CD4-positive, alpha-beta T cell treated with Interleukin-17A for 4 hours (primary cell): ENCODE measurements around the gene LIN7B.
"Not testable (repeated sequence)": the region's sequence is repeated elsewhere in the genome, so short reads cannot be mapped to it uniquely, and the experiment has no call there.

Experiments used
- DNase-seq: peaks from one replicate; pipeline ENCODE4 v3.0.0-alpha.2; 2020; ENCODE audit warnings: mixed read lengths

The LIN7B gene

DNA sequence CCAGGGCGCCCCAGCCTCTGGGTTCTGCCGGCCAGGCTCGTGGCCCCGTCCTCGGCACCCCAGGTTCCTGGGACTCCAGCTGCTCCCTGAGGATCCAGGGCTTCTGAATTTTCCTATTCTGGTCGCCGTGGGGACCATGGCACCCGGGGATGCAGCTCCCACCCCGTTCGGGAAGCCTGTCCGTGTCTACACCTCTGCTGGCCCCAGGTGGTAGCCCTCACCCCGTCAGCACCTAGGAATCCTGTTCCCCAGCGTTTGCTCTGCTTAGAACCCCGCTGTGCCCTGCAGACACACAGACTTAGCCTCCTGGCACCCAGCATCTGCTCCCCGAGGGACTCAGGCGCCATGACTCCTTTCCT, 6.1 kb downstream of the LIN7B start:
- DNase-seq = no peak

- DNase-seq = no peak
Observed at GRCh38 chr19:49120868-49121267, 6.7 kb downstream of the LIN7B start.

DNA sequence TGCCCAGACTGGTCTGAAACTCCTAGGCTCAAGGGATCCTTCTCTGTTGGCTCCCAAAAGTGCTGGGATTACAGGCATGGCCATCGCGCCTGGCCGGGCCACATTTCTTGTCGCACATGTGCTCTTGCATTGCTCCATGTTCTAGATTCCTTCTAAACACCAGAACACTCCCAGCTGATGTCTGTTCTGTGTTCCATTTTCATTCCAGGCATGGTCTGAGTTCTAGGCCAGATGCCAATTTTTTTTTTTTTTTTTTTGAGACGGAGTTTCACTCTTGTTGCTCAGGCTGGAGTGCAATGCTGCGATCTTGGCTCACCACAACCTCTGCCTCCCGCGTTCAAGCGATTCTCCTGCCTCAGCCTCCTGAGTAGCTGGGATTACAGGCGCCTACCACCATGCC, 7.7 kb downstream of the LIN7B start:
- DNase-seq = not testable (repeated sequence)

GRCh38 chr19:49123285-49123684, 9.1 kb downstream of the LIN7B start:
- DNase-seq = not testable (repeated sequence)

DNA sequence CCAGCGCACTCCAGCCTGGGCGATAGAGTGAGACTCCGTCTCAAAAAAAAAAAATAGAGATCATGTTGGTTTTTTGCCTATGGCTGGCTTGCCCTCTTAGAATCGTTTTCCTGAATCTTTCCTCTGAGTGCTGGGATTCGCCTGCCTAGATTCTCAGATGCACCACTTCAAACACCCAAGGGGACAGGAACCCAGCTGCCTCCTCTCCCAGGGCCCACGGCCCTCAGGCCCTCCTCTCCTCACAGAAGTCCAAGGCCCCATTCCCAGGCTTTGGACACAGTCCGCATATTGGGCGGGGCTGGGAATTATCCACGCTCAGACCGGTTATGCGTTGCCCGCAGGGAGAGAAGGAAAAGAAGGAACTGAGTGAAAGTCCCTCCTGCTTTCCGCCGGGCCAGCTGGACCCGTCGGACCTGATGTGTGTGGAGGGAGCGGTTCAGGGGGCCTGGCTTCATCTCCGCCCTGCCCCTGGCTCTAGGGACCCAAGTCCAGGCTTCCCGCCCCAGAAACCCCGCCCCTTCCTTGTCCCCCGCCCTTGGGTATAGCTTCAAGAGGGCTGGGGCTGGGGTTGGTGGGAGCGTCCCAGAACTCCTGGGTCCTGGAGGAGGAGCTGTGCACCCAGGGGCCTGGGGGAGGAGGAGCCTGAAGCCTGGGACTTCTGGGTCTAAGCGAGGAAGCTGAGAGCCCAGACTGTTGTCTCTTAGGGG, 11.0 kb downstream of the LIN7B start:
- no peak for DNase-seq

GRCh38 chr19:49126575-49126974, 12.4 kb downstream of the LIN7B start:
- DNase-seq = no peak

DNA sequence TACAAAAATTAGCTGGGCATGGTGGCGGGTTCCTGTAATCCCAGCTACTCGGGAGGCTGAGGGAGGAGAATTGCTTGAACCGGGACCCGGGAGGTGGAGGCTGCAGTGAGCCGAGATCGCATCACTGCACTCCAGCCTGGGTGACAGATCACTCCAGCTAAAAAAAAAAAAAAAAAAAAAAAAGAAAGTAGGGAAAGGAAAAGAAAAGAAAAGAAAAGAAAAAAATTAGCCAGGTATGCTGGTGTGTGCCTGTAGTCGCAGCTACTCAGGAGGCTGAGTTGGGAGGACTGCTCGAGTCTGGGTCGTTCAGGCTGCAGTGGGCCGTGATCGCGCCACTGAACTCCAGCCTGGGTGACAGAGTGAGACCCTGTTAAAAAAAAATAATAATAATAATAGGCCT, 13.1 kb downstream of the LIN7B start:
- DNase-seq = not testable (repeated sequence)

DNA sequence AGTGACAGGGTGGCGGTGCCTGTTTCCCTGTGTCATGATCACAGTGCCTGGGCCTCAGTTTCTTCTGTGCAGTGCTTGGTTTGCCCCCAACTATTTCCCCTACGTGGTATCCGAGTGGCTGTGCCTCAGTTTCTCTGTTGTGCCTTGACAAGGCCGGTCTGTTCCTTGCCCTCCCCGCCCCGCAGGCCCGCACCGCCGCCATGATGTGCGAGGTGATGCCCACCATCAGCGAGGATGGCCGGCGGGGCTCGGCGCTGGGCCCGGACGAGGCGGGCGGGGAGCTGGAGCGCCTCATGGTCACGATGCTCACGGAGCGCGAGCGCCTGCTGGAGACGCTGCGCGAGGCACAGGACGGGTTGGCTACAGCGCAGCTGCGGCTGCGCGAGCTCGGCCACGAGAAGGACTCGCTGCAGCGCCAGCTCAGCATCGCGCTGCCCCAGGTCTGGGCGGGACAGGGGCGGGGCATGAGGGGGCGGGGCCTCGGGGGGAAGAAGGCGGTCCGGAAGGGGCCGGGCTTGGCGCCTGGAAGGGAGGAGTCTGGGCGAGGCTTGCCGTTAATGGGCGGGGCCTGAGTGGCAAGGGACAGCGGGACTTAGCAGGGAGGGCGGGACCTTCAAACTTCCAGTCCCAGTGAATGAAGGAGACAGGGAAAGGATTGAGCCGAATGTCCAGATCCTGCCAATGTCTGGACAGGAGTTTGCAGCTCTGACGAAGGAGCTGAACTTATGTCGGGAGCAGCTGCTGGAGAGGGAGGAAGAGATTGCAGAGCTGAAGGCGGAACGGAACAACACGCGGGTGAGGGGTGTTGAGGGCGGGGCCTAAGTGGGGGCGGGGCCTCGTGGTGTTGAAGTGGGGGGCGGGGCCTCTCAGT, 13.7 kb downstream of the LIN7B start:
- DNase-seq = peak; percentile 96

DNA sequence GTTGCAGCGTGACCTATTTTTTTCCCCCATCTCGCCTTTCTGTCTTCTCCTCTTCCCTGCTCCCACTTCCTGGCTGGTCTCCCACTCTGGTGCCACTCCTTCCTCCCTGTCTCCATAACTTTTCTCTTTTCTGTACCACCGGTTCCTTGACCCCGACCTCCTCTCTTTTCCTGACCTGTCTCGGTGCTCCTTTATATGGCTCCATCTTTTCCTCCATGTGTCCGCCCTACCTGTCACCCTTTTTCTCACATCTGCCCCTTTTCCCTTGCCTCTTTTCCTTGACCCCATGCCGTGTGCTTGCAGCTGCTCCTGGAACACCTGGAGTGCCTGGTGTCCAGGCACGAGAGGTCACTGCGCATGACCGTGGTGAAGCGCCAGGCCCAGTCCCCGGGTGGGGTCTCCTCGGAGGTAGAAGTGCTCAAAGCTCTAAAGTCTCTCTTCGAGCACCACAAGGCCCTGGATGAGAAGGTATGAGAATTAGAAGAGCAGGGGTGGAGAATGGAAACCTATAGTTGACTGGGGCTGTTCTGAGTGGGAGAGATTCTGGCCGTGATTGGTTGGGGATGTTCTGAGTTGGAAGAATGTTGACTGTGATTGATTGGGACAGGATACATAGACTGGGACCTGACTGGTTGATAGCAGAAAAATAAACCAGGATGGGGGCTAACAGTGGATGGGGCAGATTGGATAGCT, 14.5 kb downstream of the LIN7B start:
- DNase-seq = no peak

DNA sequence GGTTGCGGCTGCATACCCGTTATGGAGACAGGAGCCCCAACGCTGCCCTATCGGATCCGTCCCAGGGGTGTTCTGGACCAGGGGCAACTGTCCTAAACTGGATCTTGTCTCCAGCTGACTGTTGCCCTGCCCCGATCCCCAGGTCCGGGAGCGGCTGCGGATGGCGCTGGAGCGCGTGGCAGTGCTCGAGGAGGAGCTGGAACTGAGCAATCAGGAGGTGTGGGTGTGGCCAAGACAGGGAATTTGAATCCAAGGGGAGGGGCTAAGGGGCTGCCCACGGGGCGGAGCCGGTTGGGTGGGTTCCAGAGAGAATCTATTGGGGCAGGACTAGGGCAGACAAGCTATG, 15.0 kb downstream of the LIN7B start:
- no peak for DNase-seq

- DNase-seq = no peak
Observed at GRCh38 chr19:49130325-49130724, 16.2 kb downstream of the LIN7B start.

GRCh38 chr19:49132974-49133609, 18.9 kb downstream of the LIN7B start:
- peak; percentile 74 for DNase-seq

- peak; percentile 75 for DNase-seq
Observed at GRCh38 chr19:49133621-49134454, 19.7 kb downstream of the LIN7B start.

DNA sequence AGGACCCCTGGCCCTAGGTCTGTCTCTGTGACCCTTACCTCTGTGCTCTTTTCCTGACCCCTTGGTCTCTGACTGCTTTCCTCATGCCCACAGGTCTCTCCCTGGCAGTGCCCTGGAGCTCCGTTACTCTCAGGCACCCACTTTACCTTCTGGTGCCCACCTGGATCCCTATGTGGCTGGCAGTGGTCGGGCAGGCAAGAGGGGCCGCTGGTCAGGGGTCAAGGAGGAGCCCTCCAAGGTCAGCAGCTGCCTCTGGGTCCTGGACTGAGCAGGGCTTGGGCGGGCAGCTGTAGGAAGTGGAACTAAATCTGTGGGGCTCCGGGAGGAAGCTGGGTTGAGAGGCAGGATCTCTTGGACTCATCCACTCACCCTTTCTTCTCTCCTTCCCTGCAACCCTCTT, 21.5 kb downstream of the LIN7B start:
- DNase-seq = no peak

DNA sequence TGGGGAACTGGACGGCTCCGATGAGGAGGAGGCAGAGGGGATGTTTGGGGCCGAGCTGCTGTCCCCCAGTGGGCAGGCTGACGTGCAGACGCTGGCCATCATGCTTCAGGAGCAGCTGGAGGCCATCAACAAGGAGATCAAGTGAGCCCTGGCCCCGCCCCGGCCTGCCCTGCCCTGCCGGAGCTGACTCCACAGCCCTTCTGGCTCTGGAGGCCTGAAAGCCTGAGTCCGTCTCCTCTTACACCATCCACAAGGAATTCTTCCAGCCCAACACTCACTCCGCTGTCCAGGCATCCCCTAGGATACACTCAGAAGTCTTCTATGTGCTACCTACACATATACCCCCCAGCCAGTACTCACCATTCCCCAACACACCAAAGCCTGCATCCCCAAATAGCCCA, 22.6 kb downstream of the LIN7B start:
- no peak for DNase-seq

GRCh38 chr19:49140951-49141350, 26.8 kb downstream of the LIN7B start:
- no peak for DNase-seq

DNA sequence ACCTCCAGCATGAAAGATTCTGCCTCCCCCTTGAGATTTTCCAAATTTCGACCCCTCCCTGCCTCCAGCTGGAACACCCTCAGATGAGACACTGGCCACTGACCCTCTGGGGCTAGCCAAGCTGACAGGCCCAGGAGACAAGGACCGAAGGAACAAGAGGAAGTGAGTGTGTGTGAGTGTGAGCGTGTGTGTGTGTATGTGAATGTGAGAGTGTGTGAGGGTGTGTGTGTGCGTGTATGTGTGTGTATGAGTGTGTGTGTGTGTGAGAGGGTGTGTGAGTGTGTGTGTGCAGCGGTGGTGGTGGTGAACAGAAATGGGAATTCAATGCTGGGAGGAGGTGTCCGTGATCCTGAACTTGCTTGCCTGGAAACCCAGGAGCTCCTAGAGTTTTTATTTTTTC, 27.2 kb downstream of the LIN7B start:
- no peak for DNase-seq

GRCh38 chr19:49142866-49143335, 28.7 kb downstream of the LIN7B start:
- DNase-seq = peak; percentile 72

- peak; percentile 86 for DNase-seq
Observed at GRCh38 chr19:49145573-49146407, 31.6 kb downstream of the LIN7B start.

DNA sequence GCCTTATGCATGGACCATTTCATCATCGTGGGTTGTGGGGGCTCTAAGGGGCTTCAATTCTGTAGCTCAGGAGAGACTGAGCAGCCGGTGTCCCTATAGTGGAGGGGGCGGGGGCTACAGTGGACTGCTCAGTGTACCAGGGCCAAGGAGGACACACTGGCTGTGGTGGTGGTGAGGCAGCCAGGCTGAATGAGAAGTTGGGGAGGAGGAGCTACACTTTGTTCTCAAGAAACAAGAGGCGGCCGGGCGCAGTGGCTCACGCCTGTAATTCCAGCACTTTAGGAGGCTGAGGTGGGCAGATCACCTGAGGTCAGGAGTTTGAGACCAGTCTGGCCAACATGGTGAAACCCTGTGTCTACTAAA, 32.2 kb downstream of the LIN7B start:
- not testable (repeated sequence) for DNase-seq

DNA sequence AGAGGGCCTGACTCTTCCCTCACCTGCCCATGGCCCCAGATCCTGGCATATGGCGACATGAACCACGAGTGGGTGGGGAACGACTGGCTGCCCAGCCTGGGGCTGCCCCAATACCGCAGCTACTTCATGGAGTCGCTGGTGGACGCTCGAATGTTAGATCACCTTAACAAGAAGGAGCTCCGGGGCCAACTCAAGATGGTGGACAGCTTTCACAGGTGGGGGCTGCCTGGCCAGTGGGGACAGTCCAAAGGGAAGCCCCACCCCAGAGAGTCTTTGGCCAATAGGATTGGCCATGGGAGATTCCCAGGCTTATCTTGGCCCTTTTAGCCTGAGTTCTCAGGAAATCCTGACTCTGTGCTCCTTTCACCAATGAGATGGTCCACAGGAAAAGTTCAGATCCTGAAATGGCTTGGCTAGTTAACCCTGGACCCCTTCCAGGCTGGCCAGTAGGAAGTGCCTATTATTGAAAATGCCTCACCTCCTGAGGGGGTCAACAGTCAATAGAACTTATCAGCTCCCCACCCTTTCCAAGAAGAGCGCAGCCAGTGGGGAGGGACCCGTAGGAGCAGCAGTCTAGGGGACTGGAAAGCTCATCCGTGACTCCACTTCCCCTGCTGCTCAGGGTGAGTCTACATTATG, 34.0 kb downstream of the LIN7B start:
- DNase-seq = no peak
